ENCODE measurements around the gene ALG14. TPM values are rescaled to one million over a fixed set of nuclear protein-coding genes. Genes with fewer than 3 reads are reported as not detected.

Gene ALG14
- total RNA-seq, 3 donors from 2014 or later: 5.9 to 16.8 (median 11.4) TPM

DNA sequence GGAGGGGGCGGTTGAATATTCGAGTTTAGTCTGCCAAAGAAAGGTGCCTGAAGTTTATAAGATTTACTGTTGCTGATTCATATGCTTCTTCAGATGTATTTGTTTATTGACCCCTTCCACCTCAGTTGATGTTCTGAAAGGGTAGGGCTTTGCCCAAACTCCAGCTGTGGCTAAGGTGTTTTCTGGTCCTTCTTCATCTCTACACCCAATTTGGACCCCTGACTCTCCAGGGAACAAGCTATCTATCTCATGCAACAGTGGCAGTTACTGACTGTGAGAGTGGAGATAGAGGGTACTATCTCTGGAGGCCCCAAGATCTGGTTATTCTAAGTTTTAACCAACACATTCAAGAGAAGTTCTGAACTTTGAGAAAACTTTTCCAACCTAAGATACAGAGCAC, 12.6 kb upstream of the ALG14 start:
- TF ChIP-seq CTCF (IDR thresholded peaks at IDR 0.05): no peak
- intact Hi-C loops (cut with DNase I, micrococcal nuclease): loop anchor here in 1 of 2 donors (10.0 kb wide), 1 partner anchor 149 kb away; the partner anchor contains the start of gene RWDD3
- Histone ChIP-seq H3K4me3 (no peak overlapping the region), H3K4me1 (ENCODE audit: low read depth) (peaks cover 7% of the 10 kb centered on the region), H3K9me3 (no peaks in the 10 kb centered on the region), H3K36me3 (ENCODE audit: low read depth) (no peaks in the 10 kb centered on the region)
- no peak for DNase-seq
- ATAC-seq: no peak

- H3K4me3 ChIP-seq: no peak overlapping the region
- DNase-seq (peak in 1 of 3 donors; percentile 43), ATAC-seq (peak; percentile 99)
- TF ChIP-seq CTCF (IDR thresholded peaks at IDR 0.05): peak; percentile 33
- H3K9me3 ChIP-seq: no peaks in the 10 kb centered on the region
- intact Hi-C loops (cut with DNase I, micrococcal nuclease): loop anchor here in 1 of 2 donors (10.0 kb wide), 1 partner anchor 150 kb away; the partner anchor contains the start of gene RWDD3
- H3K36me3 ChIP-seq (ENCODE audit: low read depth): no peaks in the 10 kb centered on the region
- peaks cover 7% of the 10 kb centered on the region for H3K4me1 ChIP-seq (ENCODE audit: low read depth)
Observed at GRCh38 chr1:95084317-95085176, 11.8 kb upstream of the ALG14 start.

DNA sequence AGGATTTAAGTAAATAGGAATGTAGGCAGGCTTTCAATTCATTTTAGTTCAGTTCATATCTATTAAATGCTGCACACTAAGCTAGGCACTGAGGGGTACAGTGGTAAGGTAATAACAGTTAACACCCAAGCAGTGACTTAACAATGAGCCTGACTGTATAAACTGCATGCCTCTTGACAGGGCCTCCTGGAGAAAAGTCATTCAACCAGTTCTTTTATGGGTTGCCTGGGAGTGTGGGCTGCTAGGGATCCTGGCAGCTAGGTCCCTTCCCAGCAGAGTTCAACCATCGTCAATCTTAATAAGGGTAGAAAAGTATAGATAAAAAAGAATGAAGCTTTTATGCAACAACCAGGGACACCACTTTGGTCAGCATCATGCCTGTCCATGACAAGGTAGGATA, 8.1 kb upstream of the ALG14 start:
- no peak for ATAC-seq
- Histone ChIP-seq H3K4me3 (no peak overlapping the region), H3K36me3 (ENCODE audit: low read depth) (no peaks in the 10 kb centered on the region), H3K9me3 (no peaks in the 10 kb centered on the region), H3K4me1 (ENCODE audit: low read depth) (peaks cover 9% of the 10 kb centered on the region)
- no peak for TF ChIP-seq CTCF (IDR thresholded peaks at IDR 0.05)
- intact Hi-C loops (cut with DNase I, micrococcal nuclease): loop anchor here in 1 of 2 donors (10.0 kb wide), 1 partner anchor 154 kb away; the partner anchor contains the start of gene RWDD3
- DNase-seq: no peak

DNA sequence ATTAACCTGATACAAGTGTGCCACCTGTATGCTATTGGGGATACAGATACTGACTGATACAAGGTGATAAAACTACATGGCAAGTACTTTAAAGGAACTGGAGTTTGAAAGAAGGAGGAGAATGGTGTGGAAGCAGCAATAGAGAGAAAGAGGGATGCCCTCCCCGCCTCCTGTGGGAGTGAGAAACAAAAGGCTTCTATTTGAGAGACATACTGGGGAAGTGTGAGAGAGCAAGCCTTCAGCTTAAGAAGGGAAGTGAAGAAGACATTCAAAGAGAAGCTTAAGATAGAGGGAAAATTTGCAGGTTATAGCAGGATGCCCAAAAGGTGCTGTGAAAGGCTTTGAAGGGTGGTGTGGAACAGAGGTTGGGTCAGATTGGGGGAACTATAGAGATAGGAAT, 7.7 kb upstream of the ALG14 start:
- no peak for ATAC-seq
- Histone ChIP-seq H3K4me1 (ENCODE audit: low read depth) (peaks cover 12% of the 10 kb centered on the region), H3K36me3 (ENCODE audit: low read depth) (no peaks in the 10 kb centered on the region), H3K9me3 (no peaks in the 10 kb centered on the region), H3K4me3 (no peak overlapping the region)
- DNase-seq: no peak
- TF ChIP-seq CTCF (IDR thresholded peaks at IDR 0.05): no peak
- intact Hi-C loops (cut with DNase I, micrococcal nuclease): loop anchor here in 1 of 2 donors (10.0 kb wide), 1 partner anchor 154 kb away; the partner anchor contains the start of gene RWDD3

GRCh38 chr1:95076034-95076433, 3.3 kb upstream of the ALG14 start:
- intact Hi-C loops (cut with DNase I, micrococcal nuclease): no loop called here

More at GRCh38 chr1:95076034-95076433, 3.3 kb upstream of the ALG14 start:
- no peak overlapping the region for H3K4me3 ChIP-seq
- no peak for ATAC-seq
- H3K9me3 ChIP-seq: no peaks in the 10 kb centered on the region
- H3K36me3 ChIP-seq (ENCODE audit: low read depth): no peaks in the 10 kb centered on the region
- TF ChIP-seq CTCF (IDR thresholded peaks at IDR 0.05): no peak
- no peak for DNase-seq
- H3K4me1 ChIP-seq (ENCODE audit: low read depth): peaks cover 20% of the 10 kb centered on the region

Measured in mucosa of descending colon (tissue), 3 donors.